ENCODE results near the gene SPATA12.

DNA sequence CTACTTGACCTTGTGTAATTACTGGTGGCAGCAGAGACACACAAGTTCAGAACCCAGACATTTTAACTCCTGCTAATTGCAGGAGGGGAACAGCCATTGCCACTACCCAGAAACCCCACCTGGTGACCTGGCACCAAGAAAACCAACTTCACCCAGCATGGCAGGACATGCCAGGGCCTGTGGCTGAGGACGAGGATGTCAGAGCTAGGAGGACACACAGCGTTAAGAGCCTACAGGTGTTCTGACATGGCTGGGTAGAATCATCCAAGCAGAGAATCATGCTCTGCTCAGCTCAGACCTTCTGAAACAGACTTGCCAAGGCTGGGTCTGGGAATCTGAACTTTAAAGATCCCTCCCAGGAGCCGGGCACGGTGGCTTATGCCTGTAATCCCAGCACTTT lies 11.7 kb upstream of the SPATA12 start:
- no peak for TF ChIP-seq EZH2 (IDR thresholded peaks at IDR 0.05; ENCODE audit: borderline replicate concordance, low read depth, low read length, poor library complexity, severe bottlenecking)
- TF ChIP-seq, protein P1, sequence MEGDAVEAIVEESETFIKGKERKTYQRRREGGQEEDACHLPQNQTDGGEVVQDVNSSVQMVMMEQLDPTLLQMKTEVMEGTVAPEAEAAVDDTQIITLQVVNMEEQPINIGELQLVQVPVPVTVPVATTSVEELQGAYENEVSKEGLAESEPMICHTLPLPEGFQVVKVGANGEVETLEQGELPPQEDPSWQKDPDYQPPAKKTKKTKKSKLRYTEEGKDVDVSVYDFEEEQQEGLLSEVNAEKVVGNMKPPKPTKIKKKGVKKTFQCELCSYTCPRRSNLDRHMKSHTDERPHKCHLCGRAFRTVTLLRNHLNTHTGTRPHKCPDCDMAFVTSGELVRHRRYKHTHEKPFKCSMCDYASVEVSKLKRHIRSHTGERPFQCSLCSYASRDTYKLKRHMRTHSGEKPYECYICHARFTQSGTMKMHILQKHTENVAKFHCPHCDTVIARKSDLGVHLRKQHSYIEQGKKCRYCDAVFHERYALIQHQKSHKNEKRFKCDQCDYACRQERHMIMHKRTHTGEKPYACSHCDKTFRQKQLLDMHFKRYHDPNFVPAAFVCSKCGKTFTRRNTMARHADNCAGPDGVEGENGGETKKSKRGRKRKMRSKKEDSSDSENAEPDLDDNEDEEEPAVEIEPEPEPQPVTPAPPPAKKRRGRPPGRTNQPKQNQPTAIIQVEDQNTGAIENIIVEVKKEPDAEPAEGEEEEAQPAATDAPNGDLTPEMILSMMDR (conservative IDR thresholded peaks at IDR 0.05; ENCODE audit: low read depth, low read length) = no peak
